Parathyroid adenoma (tissue), 2 donors: ENCODE data around the gene STK4.

Experiments used
- H2AFZ ChIP-seq: fragments of 300-600 bp; sonication (generic); one replicate; pipeline ENCODE4 v1.7.0; 2017; ENCODE audit warnings: antibody characterized with exemption, mild to moderate bottlenecking
- H3K27ac ChIP-seq: fragments of 300-600 bp; sonication (generic); one replicate; pipeline ENCODE4 v1.7.0; 2017
- H3K27me3 ChIP-seq: fragments of 300-600 bp; sonication (generic); one replicate; pipeline ENCODE4 v1.7.0; 2017; ENCODE audit warnings: low read length; ENCODE audit not compliant: control insufficient read depth, insufficient read depth
- H3K36me3 ChIP-seq: fragments of 300-600 bp; sonication (generic); one replicate; pipeline ENCODE4 v1.7.0; 2017; ENCODE audit warnings: low read length; ENCODE audit not compliant: control insufficient read depth, insufficient read depth
- H3K4me1 ChIP-seq: fragments of 300-600 bp; sonication (generic); one replicate; pipeline ENCODE4 v1.7.0; 2017; ENCODE audit warnings: control low read depth
- H3K4me2 ChIP-seq: fragments of 300-600 bp; sonication (generic); one replicate; pipeline ENCODE4 v1.7.0; 2017; ENCODE audit warnings: low read length
- H3K4me3 ChIP-seq: fragments of 300-600 bp; sonication (generic); one replicate; pipeline ENCODE4 v1.7.0; 2017; ENCODE audit warnings: low read depth, low read length
- H3K79me2 ChIP-seq: fragments of 300-600 bp; sonication (generic); one replicate; pipeline ENCODE4 v1.7.0; 2017; ENCODE audit warnings: control low read depth
- H3K9ac ChIP-seq: fragments of 300-600 bp; sonication (generic); one replicate; pipeline ENCODE4 v1.7.0; 2017; ENCODE audit warnings: mild to moderate bottlenecking
- H3K9me3 ChIP-seq: fragments of 300-600 bp; sonication (generic); one replicate; pipeline ENCODE4 v1.7.0; 2017; ENCODE audit warnings: low read length; ENCODE audit not compliant: control insufficient read depth
- TF ChIP-seq, protein P1 (sequence below): fragments of 300-600 bp; sonication (generic); IDR thresholded peaks from one replicate; pipeline ENCODE4 v1.7.0; 2017; ENCODE audit warnings: antibody characterized with exemption, mild to moderate bottlenecking
- donor health status: primary hyperparathyroidism.

STK4 gene

GRCh38 chr20:45103072-45103471 is 136.8 kb downstream of the STK4 start:
- TF ChIP-seq, protein P1, sequence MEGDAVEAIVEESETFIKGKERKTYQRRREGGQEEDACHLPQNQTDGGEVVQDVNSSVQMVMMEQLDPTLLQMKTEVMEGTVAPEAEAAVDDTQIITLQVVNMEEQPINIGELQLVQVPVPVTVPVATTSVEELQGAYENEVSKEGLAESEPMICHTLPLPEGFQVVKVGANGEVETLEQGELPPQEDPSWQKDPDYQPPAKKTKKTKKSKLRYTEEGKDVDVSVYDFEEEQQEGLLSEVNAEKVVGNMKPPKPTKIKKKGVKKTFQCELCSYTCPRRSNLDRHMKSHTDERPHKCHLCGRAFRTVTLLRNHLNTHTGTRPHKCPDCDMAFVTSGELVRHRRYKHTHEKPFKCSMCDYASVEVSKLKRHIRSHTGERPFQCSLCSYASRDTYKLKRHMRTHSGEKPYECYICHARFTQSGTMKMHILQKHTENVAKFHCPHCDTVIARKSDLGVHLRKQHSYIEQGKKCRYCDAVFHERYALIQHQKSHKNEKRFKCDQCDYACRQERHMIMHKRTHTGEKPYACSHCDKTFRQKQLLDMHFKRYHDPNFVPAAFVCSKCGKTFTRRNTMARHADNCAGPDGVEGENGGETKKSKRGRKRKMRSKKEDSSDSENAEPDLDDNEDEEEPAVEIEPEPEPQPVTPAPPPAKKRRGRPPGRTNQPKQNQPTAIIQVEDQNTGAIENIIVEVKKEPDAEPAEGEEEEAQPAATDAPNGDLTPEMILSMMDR: no peak
- no peak overlapping the region for H3K4me2 ChIP-seq
- no peaks in the 10 kb centered on the region for H3K27me3 ChIP-seq

DNA sequence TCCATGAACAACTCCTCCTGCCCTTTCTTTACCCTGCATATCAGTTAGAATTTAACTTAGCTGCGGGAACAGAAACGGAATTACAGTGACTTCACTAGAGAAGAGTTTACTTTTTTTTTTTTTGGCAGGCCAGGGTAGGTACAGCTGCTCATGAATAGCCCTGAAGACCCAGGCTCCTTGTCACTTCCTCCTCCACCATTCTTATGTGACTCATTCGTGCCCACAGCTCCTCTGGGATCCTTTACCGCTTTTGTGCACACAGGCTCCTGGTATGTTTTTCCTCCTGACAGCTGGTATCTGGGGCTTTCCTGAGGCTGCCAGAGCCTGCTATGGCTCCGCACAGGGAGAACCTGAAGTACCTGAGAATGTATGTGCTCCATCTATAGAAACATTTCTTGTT is 138.5 kb downstream of the STK4 start:
- Histone ChIP-seq H3K9ac (no peak overlapping the region), H3K27ac (no peak overlapping the region), H2AFZ (no peak overlapping the region), H3K79me2 (no peaks in the 10 kb centered on the region), H3K4me1 (no peaks in the 10 kb centered on the region), H3K4me3 (no peak overlapping the region), H3K36me3 (no peaks in the 10 kb centered on the region), H3K9me3 (no peaks in the 10 kb centered on the region), H3K27me3 (no peaks in the 10 kb centered on the region), H3K4me2 (no peak overlapping the region)
- TF ChIP-seq, protein P1: no peak

More at GRCh38 chr20:45103072-45103471, 136.8 kb downstream of the STK4 start:
- Histone ChIP-seq H3K27ac (no peak overlapping the region), H3K79me2 (no peaks in the 10 kb centered on the region), H3K9me3 (no peaks in the 10 kb centered on the region), H3K4me1 (no peaks in the 10 kb centered on the region), H3K4me3 (no peak overlapping the region), H2AFZ (no peak overlapping the region), H3K9ac (no peak overlapping the region), H3K36me3 (no peaks in the 10 kb centered on the region)

DNA sequence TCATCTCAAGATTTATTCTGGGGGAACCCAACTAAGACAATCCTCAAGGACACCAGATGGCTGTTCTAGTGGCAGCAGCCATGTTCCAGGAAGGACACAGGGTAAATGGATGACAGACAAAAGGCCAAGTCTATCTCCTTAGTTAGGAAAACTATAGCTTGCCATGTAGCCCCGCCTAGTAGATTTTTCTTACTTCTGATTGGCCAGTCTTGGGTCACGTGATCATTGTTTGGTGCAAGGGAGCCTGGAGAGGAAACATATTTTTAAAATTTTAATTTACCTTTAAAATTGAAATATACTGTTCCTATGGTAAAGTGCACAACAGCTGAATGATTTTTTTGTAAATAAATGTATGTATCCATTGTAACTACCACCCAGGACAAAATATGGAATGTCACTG is 139.0 kb downstream of the STK4 start:
- no peak overlapping the region for H2AFZ ChIP-seq
- TF ChIP-seq, protein P1: no peak
- no peaks in the 10 kb centered on the region for H3K79me2 ChIP-seq
- H3K36me3 ChIP-seq: no peaks in the 10 kb centered on the region
- no peak overlapping the region for H3K4me2 ChIP-seq
- no peak overlapping the region for H3K27ac ChIP-seq
- H3K4me1 ChIP-seq: no peaks in the 10 kb centered on the region
- no peak overlapping the region for H3K9ac ChIP-seq
- H3K27me3 ChIP-seq: no peaks in the 10 kb centered on the region
- H3K4me3 ChIP-seq: no peak overlapping the region
- H3K9me3 ChIP-seq: no peaks in the 10 kb centered on the region

DNA sequence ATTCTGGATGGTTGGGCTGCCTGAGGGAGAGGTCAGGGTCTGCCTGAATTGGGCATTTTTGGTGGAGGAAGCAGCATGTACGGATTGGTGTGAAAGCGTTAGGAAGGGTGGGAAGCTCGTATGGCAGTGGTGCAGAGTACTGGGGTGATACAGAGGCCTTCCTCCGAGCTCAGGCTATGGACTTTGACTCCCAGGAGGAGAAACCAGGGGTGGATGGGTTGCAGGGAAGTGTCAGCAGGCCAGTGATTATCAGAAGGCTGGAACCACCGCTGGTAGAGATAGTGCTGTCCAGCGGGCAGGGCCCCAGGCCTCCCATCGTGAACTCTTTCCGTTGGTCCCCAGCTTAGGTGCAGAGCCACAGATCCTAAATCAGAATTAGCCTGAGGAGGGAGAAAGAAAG is 143.3 kb downstream of the STK4 start:
- Histone ChIP-seq H3K36me3 (no peaks in the 10 kb centered on the region), H3K4me3 (no peak overlapping the region), H3K79me2 (no peaks in the 10 kb centered on the region), H3K9ac (no peak overlapping the region), H3K4me1 (no peaks in the 10 kb centered on the region), H3K27ac (no peak overlapping the region), H3K4me2 (no peak overlapping the region), H3K27me3 (no peaks in the 10 kb centered on the region), H3K9me3 (no peaks in the 10 kb centered on the region), H2AFZ (no peak overlapping the region)
- TF ChIP-seq, protein P1: no peak

DNA sequence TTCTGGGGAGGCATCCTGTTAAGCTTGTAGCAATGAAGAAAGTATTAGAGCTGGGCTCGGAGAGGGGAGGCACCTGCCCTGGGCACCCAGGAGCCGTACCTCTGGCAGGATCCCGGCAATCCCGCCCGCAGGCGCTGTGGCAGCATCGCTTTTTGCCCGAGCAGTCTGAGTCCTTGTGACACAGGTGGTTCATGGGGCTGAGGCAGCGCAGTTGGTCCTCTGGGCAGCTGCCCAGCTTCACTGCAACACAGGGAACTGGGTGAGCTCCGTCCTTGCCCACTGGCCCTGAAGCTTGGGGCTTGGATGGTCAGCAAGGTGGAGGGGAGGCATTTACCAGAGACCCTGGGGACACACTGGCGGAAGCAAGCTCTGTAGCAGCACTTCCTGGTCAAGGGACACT is 144.0 kb downstream of the STK4 start:
- Histone ChIP-seq H3K27me3 (no peaks in the 10 kb centered on the region), H3K4me1 (no peaks in the 10 kb centered on the region), H3K4me3 (no peak overlapping the region), H3K4me2 (no peak overlapping the region), H3K9me3 (no peaks in the 10 kb centered on the region), H2AFZ (no peak overlapping the region), H3K79me2 (no peaks in the 10 kb centered on the region), H3K36me3 (no peaks in the 10 kb centered on the region), H3K9ac (no peak overlapping the region), H3K27ac (no peak overlapping the region)
- TF ChIP-seq, protein P1: no peak
